Skeletal muscle satellite cell (primary cell): ENCODE results near the gene CADPS. TPM values are rescaled to one million over a fixed set of nuclear protein-coding genes. Genes with fewer than 3 reads are reported as not detected.

Experiments
- H3K27me3 ChIP-seq: 2 replicates; pipeline ENCODE4 v1.7.0; 2013; ENCODE audit warnings: low read length; ENCODE audit not compliant: control insufficient read depth, insufficient read depth
- H3K36me3 ChIP-seq: 2 replicates; pipeline ENCODE4 v1.7.0; 2013; ENCODE audit warnings: mild to moderate bottlenecking, control low read depth, low read length; ENCODE audit not compliant: insufficient read depth
- H3K4me1 ChIP-seq: 2 replicates; pipeline ENCODE4 v1.7.0; 2013; ENCODE audit warnings: low read length; ENCODE audit not compliant: control insufficient read depth, insufficient read depth
- H3K4me2 ChIP-seq: 2 replicates; pipeline ENCODE4 v1.7.0; 2013; ENCODE audit warnings: mild to moderate bottlenecking, low read length
- H3K4me3 ChIP-seq: 2 replicates; pipeline ENCODE4 v1.7.0; 2013; ENCODE audit warnings: low read length
- H3K9ac ChIP-seq: 2 replicates; pipeline ENCODE4 v1.7.0; 2013; ENCODE audit warnings: mild to moderate bottlenecking, low read depth, low read length, moderate library complexity
- H3K9me3 ChIP-seq: replicated peaks from 2 replicates; pipeline ENCODE4 v1.7.0; 2013; ENCODE audit warnings: mild to moderate bottlenecking, control low read depth, low read length
- total RNA-seq: library from RNA; depleted of rRNA; stranded (reverse); fragments of >200 nt; gene quantifications from 2 replicates; pipeline ENCODE4 v1.2.3, GENCODE V29; 2012; rRNA removed

Gene CADPS
- under 0.01 and 0.22 TPM in 2 replicates for total RNA-seq

GRCh38 chr3:62874711-62875557 lies at the start of gene CADPS:
TSS of gene CADPS (minus strand) at chr3:62875416. CDS start at chr3:62875029, 387 bp downstream.
- Histone ChIP-seq H3K9ac (peak within 1 kb of the TSS; percentile 63), H3K36me3 (no peaks in the 10 kb centered on the region), H3K4me1 (peaks cover 9% of the 10 kb centered on the region), H3K9me3 (no peaks in the 10 kb centered on the region), H3K27me3 (peaks cover 29% of the 10 kb centered on the region), H3K4me2 (peak within 1 kb of the TSS; percentile 92), H3K4me3 (peak within 1 kb of the TSS; percentile 81)

DNA sequence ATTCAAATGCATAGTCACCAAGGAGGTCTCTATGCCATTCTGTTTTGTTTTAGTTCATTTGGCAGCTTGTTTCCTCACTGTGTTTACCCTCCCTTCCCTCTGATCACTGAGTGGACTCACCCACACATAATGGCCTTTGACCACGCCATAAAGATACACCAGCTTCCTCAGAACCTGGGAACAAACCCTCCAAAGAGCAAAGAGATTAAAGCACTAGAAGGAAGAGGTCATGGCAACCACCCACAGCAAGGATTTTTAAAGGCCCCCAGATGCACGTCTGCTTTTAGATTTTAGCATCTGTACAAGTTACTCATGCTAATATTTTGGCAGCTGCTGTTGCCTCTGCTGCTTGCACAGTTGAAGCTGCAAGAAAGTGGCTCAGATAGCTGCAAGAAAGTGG lies 47.9 kb upstream of the CADPS start:
- Histone ChIP-seq H3K4me1 (peaks cover 18% of the 10 kb centered on the region), H3K4me3 (no peak overlapping the region), H3K27me3 (no peaks in the 10 kb centered on the region), H3K36me3 (no peaks in the 10 kb centered on the region), H3K9ac (no peak overlapping the region), H3K4me2 (peak overlapping the region; percentile 22), H3K9me3 (no peaks in the 10 kb centered on the region)

DNA sequence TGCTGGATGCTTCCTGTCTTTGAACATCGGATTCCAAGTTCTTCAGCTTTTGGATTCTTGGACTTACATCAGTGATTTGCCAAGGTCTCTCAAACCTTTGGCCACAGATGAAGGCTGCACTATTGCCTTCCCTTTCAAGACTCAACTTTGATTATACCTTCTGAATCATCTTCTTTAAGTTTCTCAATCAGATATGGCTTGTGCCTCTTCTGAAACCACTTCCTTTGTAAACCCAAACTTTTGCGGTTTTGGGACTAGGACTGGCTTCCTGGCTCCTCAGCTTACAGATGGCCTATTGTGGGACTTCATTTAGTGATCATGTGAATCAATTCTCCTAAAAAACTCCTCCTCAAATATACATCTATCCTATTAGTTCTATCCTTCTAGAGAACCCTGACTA lies 47.1 kb upstream of the CADPS start:
- Histone ChIP-seq H3K4me1 (peaks cover 18% of the 10 kb centered on the region), H3K36me3 (no peaks in the 10 kb centered on the region), H3K27me3 (no peaks in the 10 kb centered on the region), H3K4me2 (no peak overlapping the region), H3K4me3 (no peak overlapping the region), H3K9ac (no peak overlapping the region), H3K9me3 (no peaks in the 10 kb centered on the region)

GRCh38 chr3:62920466-62920784 lies 45.2 kb upstream of the CADPS start:
- Histone ChIP-seq H3K4me3 (no peak overlapping the region), H3K4me2 (no peak overlapping the region), H3K4me1 (peaks cover 18% of the 10 kb centered on the region), H3K27me3 (no peaks in the 10 kb centered on the region), H3K36me3 (no peaks in the 10 kb centered on the region), H3K9ac (no peak overlapping the region), H3K9me3 (no peaks in the 10 kb centered on the region)

- H3K9me3 ChIP-seq = no peaks in the 10 kb centered on the region
- no peak overlapping the region for H3K9ac ChIP-seq
- no peak overlapping the region for H3K4me3 ChIP-seq
- H3K36me3 ChIP-seq = no peaks in the 10 kb centered on the region
- no peaks in the 10 kb centered on the region for H3K27me3 ChIP-seq
- H3K4me2 ChIP-seq = no peak overlapping the region
- H3K4me1 ChIP-seq = peaks cover 18% of the 10 kb centered on the region
These were observed 44.7 kb upstream of the CADPS start for GRCh38 chr3:62919784-62920465.

DNA sequence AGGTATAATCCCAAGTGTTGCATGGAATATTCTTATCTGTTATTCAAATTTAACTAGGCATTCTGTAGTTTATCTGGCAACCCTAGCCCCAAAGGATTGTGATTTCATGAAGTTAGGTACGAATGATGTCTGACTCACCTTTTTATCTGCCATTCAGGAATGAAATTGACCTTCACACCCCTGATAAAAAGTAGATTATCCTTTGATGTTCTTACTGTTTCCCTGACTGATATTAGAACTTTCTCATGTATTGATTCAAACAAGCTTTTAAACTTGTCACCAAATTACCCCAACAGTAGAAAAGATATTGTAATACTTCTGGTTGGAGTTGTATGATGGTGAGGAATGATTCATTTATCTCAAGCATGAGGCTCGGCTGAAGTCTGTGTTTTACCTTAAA lies 43.6 kb upstream of the CADPS start:
- H3K36me3 ChIP-seq = no peaks in the 10 kb centered on the region
- H3K4me2 ChIP-seq = no peak overlapping the region
- no peak overlapping the region for H3K9ac ChIP-seq
- peaks cover 18% of the 10 kb centered on the region for H3K4me1 ChIP-seq
- no peaks in the 10 kb centered on the region for H3K27me3 ChIP-seq
- no peak overlapping the region for H3K4me3 ChIP-seq
- no peaks in the 10 kb centered on the region for H3K9me3 ChIP-seq

DNA sequence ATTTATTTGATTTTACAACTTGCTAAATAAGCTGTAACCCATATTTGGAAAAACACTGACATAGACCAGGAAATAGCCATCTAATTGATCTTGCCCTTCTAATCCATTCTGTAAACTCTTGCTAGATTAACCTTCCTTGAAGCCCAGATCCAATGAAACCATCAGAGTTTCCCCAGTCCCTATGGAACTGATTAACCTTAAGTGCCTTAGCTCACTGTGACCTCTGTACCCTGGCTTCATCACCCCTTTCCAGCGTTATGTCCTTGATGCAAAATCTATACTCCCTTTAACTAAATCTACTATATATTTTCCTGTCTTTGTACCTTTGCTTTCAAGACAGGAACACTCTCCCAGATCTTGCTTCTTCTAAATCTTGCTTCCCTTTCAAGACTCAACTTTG lies 42.9 kb upstream of the CADPS start:
- Histone ChIP-seq H3K36me3 (no peaks in the 10 kb centered on the region), H3K4me1 (peaks cover 15% of the 10 kb centered on the region), H3K9ac (no peak overlapping the region), H3K27me3 (no peaks in the 10 kb centered on the region), H3K9me3 (no peaks in the 10 kb centered on the region), H3K4me2 (no peak overlapping the region), H3K4me3 (no peak overlapping the region)

DNA sequence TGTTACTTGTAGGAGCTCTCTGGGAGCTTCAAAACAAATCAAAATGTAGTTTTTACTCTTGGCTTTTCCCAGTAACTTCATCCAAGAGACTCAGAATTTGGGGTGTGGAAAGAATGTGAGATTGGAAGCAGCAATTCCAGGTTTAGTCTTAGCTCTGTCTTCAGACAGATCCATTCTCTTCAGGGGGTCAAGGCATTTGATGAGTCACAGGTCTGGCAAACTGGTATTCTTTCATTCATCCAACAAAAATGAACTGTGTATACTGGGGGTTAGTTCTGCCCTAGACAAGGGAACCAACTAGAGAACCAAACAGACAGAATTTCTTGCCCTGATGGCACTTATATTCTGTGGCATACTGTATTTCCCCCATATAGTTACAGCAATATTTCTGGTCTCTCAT lies 36.3 kb upstream of the CADPS start:
- H3K36me3 ChIP-seq = no peaks in the 10 kb centered on the region
- no peaks in the 10 kb centered on the region for H3K4me1 ChIP-seq
- H3K4me2 ChIP-seq = no peak overlapping the region
- H3K4me3 ChIP-seq = no peak overlapping the region
- peaks cover 3% of the 10 kb centered on the region for H3K27me3 ChIP-seq
- no peaks in the 10 kb centered on the region for H3K9me3 ChIP-seq
- no peak overlapping the region for H3K9ac ChIP-seq

GRCh38 chr3:62905331-62905730 lies 30.1 kb upstream of the CADPS start:
- H3K9me3 ChIP-seq = no peaks in the 10 kb centered on the region
- no peak overlapping the region for H3K4me3 ChIP-seq
- no peak overlapping the region for H3K4me2 ChIP-seq
- no peaks in the 10 kb centered on the region for H3K4me1 ChIP-seq
- peaks cover 10% of the 10 kb centered on the region for H3K27me3 ChIP-seq
- no peak overlapping the region for H3K9ac ChIP-seq
- no peaks in the 10 kb centered on the region for H3K36me3 ChIP-seq

- no peaks in the 10 kb centered on the region for H3K36me3 ChIP-seq
- no peak overlapping the region for H3K4me2 ChIP-seq
- no peaks in the 10 kb centered on the region for H3K4me1 ChIP-seq
- no peak overlapping the region for H3K4me3 ChIP-seq
- peaks cover 12% of the 10 kb centered on the region for H3K27me3 ChIP-seq
- H3K9me3 ChIP-seq = no peaks in the 10 kb centered on the region
- no peak overlapping the region for H3K9ac ChIP-seq
These were observed 23.6 kb upstream of the CADPS start for GRCh38 chr3:62898530-62899496.

- H3K9me3 ChIP-seq = no peaks in the 10 kb centered on the region
- no peaks in the 10 kb centered on the region for H3K36me3 ChIP-seq
- H3K4me2 ChIP-seq = no peak overlapping the region
- no peaks in the 10 kb centered on the region for H3K4me1 ChIP-seq
- H3K27me3 ChIP-seq = peaks cover 10% of the 10 kb centered on the region
- no peak overlapping the region for H3K9ac ChIP-seq
- no peak overlapping the region for H3K4me3 ChIP-seq
These were observed 20.7 kb upstream of the CADPS start for GRCh38 chr3:62895901-62896300.
